Measurements from ENCODE around the gene KCNJ6. TPM values are rescaled to one million over a fixed set of nuclear protein-coding genes. Genes with fewer than 3 reads are reported as not detected.

Gene KCNJ6
- total RNA-seq, 1 donor from 2014 or later = 4.4 TPM

- Mint-ChIP-seq H3K27me3 (ENCODE audit: low read depth) (no peaks in the 10 kb centered on the region), H3K36me3 (ENCODE audit: low read depth) (no peaks in the 10 kb centered on the region), H3K4me3 (ENCODE audit: unreplicated experiment) (no peak overlapping the region), H3K27ac (ENCODE audit: unreplicated experiment) (no peak overlapping the region), H3K4me1 (ENCODE audit: low read depth) (peaks cover 5% of the 10 kb centered on the region), H3K9me3 (ENCODE audit: low read depth) (peaks cover 6% of the 10 kb centered on the region)
- no peak for DNase-seq (ENCODE audit: low spot score)
- TF ChIP-seq CTCF (IDR thresholded peaks at IDR 0.05) = no peak
Observed at GRCh38 chr21:37704751-37705150, 211.5 kb downstream of the KCNJ6 start.

GRCh38 chr21:37702241-37702640 lies 214.0 kb downstream of the KCNJ6 start:
- Mint-ChIP-seq H3K4me1 (ENCODE audit: low read depth) (no peaks in the 10 kb centered on the region), H3K36me3 (ENCODE audit: low read depth) (no peaks in the 10 kb centered on the region), H3K9me3 (ENCODE audit: low read depth) (no peaks in the 10 kb centered on the region), H3K4me3 (ENCODE audit: unreplicated experiment) (no peak overlapping the region), H3K27me3 (ENCODE audit: low read depth) (no peaks in the 10 kb centered on the region), H3K27ac (ENCODE audit: unreplicated experiment) (no peak overlapping the region)
- TF ChIP-seq CTCF (IDR thresholded peaks at IDR 0.05) = no peak
- no peak for DNase-seq (ENCODE audit: low spot score)

GRCh38 chr21:37700641-37701202 lies 215.5 kb downstream of the KCNJ6 start:
- no peaks in the 10 kb centered on the region for H3K4me1 Mint-ChIP-seq (ENCODE audit: low read depth)
- no peaks in the 10 kb centered on the region for H3K27me3 Mint-ChIP-seq (ENCODE audit: low read depth)
- no peak overlapping the region for H3K27ac Mint-ChIP-seq (ENCODE audit: unreplicated experiment)
- peak; percentile 90 for TF ChIP-seq CTCF (IDR thresholded peaks at IDR 0.05)
- peaks cover 10% of the 10 kb centered on the region for H3K9me3 Mint-ChIP-seq (ENCODE audit: low read depth)
- DNase-seq (ENCODE audit: low spot score) = no peak
- H3K36me3 Mint-ChIP-seq (ENCODE audit: low read depth) = no peaks in the 10 kb centered on the region
- H3K4me3 Mint-ChIP-seq (ENCODE audit: unreplicated experiment) = no peak overlapping the region

GRCh38 chr21:37699024-37699775 lies 217.1 kb downstream of the KCNJ6 start:
- Mint-ChIP-seq H3K27ac (ENCODE audit: unreplicated experiment) (no peak overlapping the region), H3K36me3 (ENCODE audit: low read depth) (no peaks in the 10 kb centered on the region), H3K9me3 (ENCODE audit: low read depth) (peaks cover 10% of the 10 kb centered on the region), H3K4me3 (ENCODE audit: unreplicated experiment) (no peak overlapping the region), H3K27me3 (ENCODE audit: low read depth) (no peaks in the 10 kb centered on the region), H3K4me1 (ENCODE audit: low read depth) (no peaks in the 10 kb centered on the region)
- TF ChIP-seq CTCF (IDR thresholded peaks at IDR 0.05) = no peak
- no peak for DNase-seq (ENCODE audit: low spot score)

GRCh38 chr21:37696936-37697335 lies 219.3 kb downstream of the KCNJ6 start:
- H3K4me1 Mint-ChIP-seq (ENCODE audit: low read depth) = no peaks in the 10 kb centered on the region
- no peak overlapping the region for H3K27ac Mint-ChIP-seq (ENCODE audit: unreplicated experiment)
- DNase-seq (ENCODE audit: low spot score) = no peak
- no peak for TF ChIP-seq CTCF (IDR thresholded peaks at IDR 0.05)
- H3K36me3 Mint-ChIP-seq (ENCODE audit: low read depth) = no peaks in the 10 kb centered on the region
- no peaks in the 10 kb centered on the region for H3K27me3 Mint-ChIP-seq (ENCODE audit: low read depth)
- H3K4me3 Mint-ChIP-seq (ENCODE audit: unreplicated experiment) = no peak overlapping the region
- peaks cover 10% of the 10 kb centered on the region for H3K9me3 Mint-ChIP-seq (ENCODE audit: low read depth)

Measured in chondrocyte (in vitro differentiated cells).